Gastrocnemius medialis (tissue), 4 donors: ENCODE data around the gene VASH1. TPM values are rescaled to one million over a fixed set of nuclear protein-coding genes. Genes with fewer than 3 reads are reported as not detected.

Source experiments
- ATAC-seq, 2 donors: fragments of 150-250 bp; one replicate each; pipeline ENCODE4 v1.9.1; 2016
- DNase-seq, 2 donors: peaks; one replicate each; pipeline ENCODE4 v3.0.0-alpha.2; 2019
- H3K27ac ChIP-seq, 4 donors: fragments of 200-600 bp; sonication (generic); 1 replicate in 1 of 4; 2 replicates in 3 of 4; pipeline ENCODE4 v1.5.1; 2016 to 2018; ENCODE audit warnings: mild to moderate bottlenecking in 2 of 4, moderate library complexity in 1 of 4
- H3K27me3 ChIP-seq, 3 donors: fragments of 200-600 bp; sonication (generic) in 2 of 3; 1 replicate in 1 of 3; 2 replicates in 2 of 3; pipeline versions ENCODE4 v1.5.1 to v1.6.0; 2016 to 2019; ENCODE audit warnings: mild to moderate bottlenecking in 1 of 3, moderate library complexity in 1 of 3
- H3K36me3 ChIP-seq, 2 donors: fragments of 200-600 bp; sonication (generic) in 1 of 2; one replicate each; pipeline ENCODE4 v1.5.1; 2017 to 2018
- H3K4me1 ChIP-seq, 2 donors: fragments of 200-600 bp; sonication (generic) in 1 of 2; one replicate each; pipeline ENCODE4 v1.5.1; 2016 to 2017; ENCODE audit warnings: mild to moderate bottlenecking in 2 of 2
- H3K4me3 ChIP-seq, 4 donors: fragments of 200-600 bp; sonication (generic) in 3 of 4; 1 replicate in 1 of 4; 2 replicates in 3 of 4; pipeline ENCODE4 v1.5.1; 2016 to 2019; ENCODE audit warnings: mild to moderate bottlenecking in 2 of 4
- H3K9me3 ChIP-seq, 3 donors: fragments of 200-600 bp; sonication (generic) in 2 of 3; 1 replicate in 1 of 3; 2 replicates in 2 of 3; pipeline ENCODE4 v1.5.1; 2016 to 2019
- CTCF ChIP-seq, 5 experiments: fragments of 450-650 bp in 3 of 5; fragments of 200-600 bp in 2 of 5; sonication (generic) in 2 of 5; IDR thresholded peaks in 4 of 5; conservative IDR thresholded peaks in 1 of 5; 1 replicate in 4 of 5; 2 replicates in 1 of 5; pipeline ENCODE4 v1.5.1; 2016 to 2019; ENCODE audit warnings: antibody characterized with exemption in 5 of 5, mild to moderate bottlenecking in 3 of 5, moderate library complexity in 3 of 5
- POLR2A ChIP-seq, 2 donors: fragments of 450-650 bp; IDR thresholded peaks; one replicate each; pipeline ENCODE4 v1.6.1; 2017; ENCODE audit warnings: antibody characterized with exemption in 2 of 2, mild to moderate bottlenecking in 2 of 2, moderate library complexity in 2 of 2
- in situ Hi-C, 4 donors: fragments of 200-750 bp; cut with MboI; loops; one replicate each; pipeline versions ENCODE4 v1.15.0 to v1.8.0; 2017; ENCODE audit warnings: low sequenced_read_pairs in 4 of 4
- intact Hi-C: fragments of 100-400 bp; cut with DNase I; formaldehyde crosslinking; loops from one replicate; pipeline ENCODE4 v1.15.1; 2023; ENCODE audit warnings: low total_unique reads
- total RNA-seq, 4 donors: library from RNA; depleted of rRNA; stranded (reverse); fragments of >200 nt; gene quantifications; one replicate each; pipeline versions ENCODE4 v1.1.0 to v1.2.3, GENCODE V29; 2016

VASH1 gene
- total RNA-seq, 4 donors from 2014 or later, result 0.56 to 6.1 (median 1.2) TPM

DNA sequence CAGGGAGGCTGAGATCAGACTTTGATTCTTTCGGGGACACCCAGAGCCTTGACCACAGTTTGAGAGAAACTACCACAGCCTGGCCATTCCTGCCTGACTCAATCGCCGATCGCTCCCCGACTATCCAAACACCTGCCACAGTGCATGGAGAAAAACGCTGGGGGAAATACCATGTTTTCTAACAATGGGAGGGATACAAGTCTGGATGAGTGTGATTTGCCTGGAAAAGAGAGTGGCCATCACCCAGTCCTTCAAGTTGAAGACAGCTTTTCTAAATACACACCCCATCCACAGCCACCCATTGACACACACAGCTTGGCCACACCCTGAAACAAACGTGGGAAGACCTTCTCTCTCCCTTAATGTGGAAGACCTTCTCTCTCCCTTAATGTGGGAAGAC lies 6.7 kb upstream of the VASH1 start:
- no peak for DNase-seq
- Histone ChIP-seq H3K4me1 (peaks cover 0 to 3% of the 10 kb centered on the region in 2 donors), H3K27me3 (no peaks in the 10 kb centered on the region), H3K4me3 (no peak overlapping the region), H3K9me3 (no peaks in the 10 kb centered on the region), H3K27ac (no peak overlapping the region), H3K36me3 (no peaks in the 10 kb centered on the region)
- in situ Hi-C loops, result no loop called here
- no peak for ATAC-seq
- intact Hi-C loops, result no loop called here
- TF ChIP-seq CTCF (IDR thresholded peaks at IDR 0.05 in 4 of 5, conservative IDR thresholded peaks at IDR 0.05 in 1 of 5) (no peak), POLR2A (IDR thresholded peaks at IDR 0.05) (no peak)

- no peak overlapping the region for H3K27ac ChIP-seq
- H3K4me3 ChIP-seq, result no peak overlapping the region
- in situ Hi-C loops (no loop called here), intact Hi-C loops (no loop called here)
- TF ChIP-seq CTCF (IDR thresholded peaks at IDR 0.05 in 4 of 5, conservative IDR thresholded peaks at IDR 0.05 in 1 of 5), result no peak
- no peak for TF ChIP-seq POLR2A (IDR thresholded peaks at IDR 0.05)
- H3K4me1 ChIP-seq, result peaks cover 1 to 5% of the 10 kb centered on the region in 2 donors
- ATAC-seq (no peak), DNase-seq (no peak)
- H3K27me3 ChIP-seq, result no peaks in the 10 kb centered on the region
- no peaks in the 10 kb centered on the region for H3K36me3 ChIP-seq
- H3K9me3 ChIP-seq, result no peaks in the 10 kb centered on the region
Measured at GRCh38 chr14:76755610-76756370, 5.5 kb upstream of the VASH1 start.

- intact Hi-C loops, result no loop called here
Measured at GRCh38 chr14:76756371-76756750, 4.9 kb upstream of the VASH1 start.

DNA sequence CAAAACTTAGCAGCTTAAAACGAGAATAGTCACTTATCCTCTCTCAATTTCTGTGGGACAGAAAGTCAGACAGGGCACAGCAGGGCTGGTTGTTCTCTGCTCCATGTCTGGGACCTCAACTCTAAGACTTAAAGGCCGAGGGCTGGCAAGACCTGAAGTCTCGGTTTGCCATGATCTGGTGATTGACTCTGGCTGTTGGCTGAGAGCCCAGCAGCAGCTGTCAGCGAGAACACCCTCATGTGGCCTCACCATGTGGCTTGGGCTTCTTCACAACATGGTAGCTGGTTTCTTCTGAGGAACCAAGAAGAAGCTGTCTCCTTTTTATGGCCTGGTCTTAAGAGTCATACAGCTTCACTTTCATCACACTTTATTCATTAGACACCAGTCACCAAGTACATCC lies 1.7 kb upstream of the VASH1 start:
- Histone ChIP-seq H3K4me1 (peaks cover 10 to 13% of the 10 kb centered on the region in 2 donors), H3K9me3 (no peaks in the 10 kb centered on the region), H3K36me3 (no peaks in the 10 kb centered on the region), H3K27me3 (peaks cover 10 to 14% (median 10%) of the 10 kb centered on the region in 3 donors), H3K4me3 (no peak overlapping the region), H3K27ac (no peak overlapping the region)
- DNase-seq (no peak), ATAC-seq (no peak)
- no peak for TF ChIP-seq POLR2A (IDR thresholded peaks at IDR 0.05)
- no peak for TF ChIP-seq CTCF (IDR thresholded peaks at IDR 0.05 in 4 of 5, conservative IDR thresholded peaks at IDR 0.05 in 1 of 5)
- intact Hi-C loops, result no loop called here
- in situ Hi-C loops, result no loop called here

More at GRCh38 chr14:76756371-76756750, 4.9 kb upstream of the VASH1 start:
- H3K36me3 ChIP-seq, result no peaks in the 10 kb centered on the region
- H3K27me3 ChIP-seq, result no peaks in the 10 kb centered on the region
- no peak overlapping the region for H3K27ac ChIP-seq
- peaks cover 5 to 7% of the 10 kb centered on the region in 2 donors for H3K4me1 ChIP-seq
- DNase-seq (no peak), ATAC-seq (no peak)
- in situ Hi-C loops, result no loop called here
- H3K4me3 ChIP-seq, result no peak overlapping the region
- H3K9me3 ChIP-seq, result no peaks in the 10 kb centered on the region
- TF ChIP-seq CTCF (IDR thresholded peaks at IDR 0.05 in 4 of 5, conservative IDR thresholded peaks at IDR 0.05 in 1 of 5) (no peak), POLR2A (IDR thresholded peaks at IDR 0.05) (no peak)
